H9 (cell line): Measurements from ENCODE around the gene PTPRR. TPM values are rescaled to one million over a fixed set of nuclear protein-coding genes. Genes with fewer than 3 reads are reported as not detected.

Experiments
- DNase-seq: peaks from one replicate; pipeline ENCODE4 v3.0.0-alpha.2; 2017
- H2AFZ ChIP-seq: one replicate; pipeline ENCODE4 v1.6.1; 2013; ENCODE audit warnings: mild to moderate bottlenecking, low read length, control low read depth, moderate library complexity
- H2AK5ac ChIP-seq: 2 replicates; pipeline ENCODE4 v1.6.1; 2013; ENCODE audit warnings: low read length, control low read depth, mixed read lengths; ENCODE audit not compliant: insufficient read length
- H2BK120ac ChIP-seq: one replicate; pipeline ENCODE4 v1.6.1; 2013; ENCODE audit warnings: low read depth, mild to moderate bottlenecking, low read length, control low read depth, inconsistent platforms; ENCODE audit not compliant: poor library complexity, severe bottlenecking
- H2BK12ac ChIP-seq: 2 replicates; pipeline ENCODE4 v1.6.1; 2013; ENCODE audit warnings: low read length, control low read depth, mixed read lengths, low read depth; ENCODE audit not compliant: insufficient read length
- H2BK15ac ChIP-seq: 2 replicates; pipeline ENCODE4 v1.6.1; 2013; ENCODE audit warnings: low read depth, low read length, control low read depth
- H2BK20ac ChIP-seq: one replicate; pipeline ENCODE4 v1.6.1; 2013; ENCODE audit warnings: low read depth, mild to moderate bottlenecking, low read length, control low read depth, inconsistent platforms; ENCODE audit not compliant: poor library complexity, severe bottlenecking
- H2BK5ac ChIP-seq: 2 replicates; pipeline ENCODE4 v1.6.1; 2013; ENCODE audit warnings: low read length, control low read depth, mixed read lengths; ENCODE audit not compliant: insufficient read length
- H3K14ac ChIP-seq: 2 replicates; pipeline ENCODE4 v1.6.1; 2013; ENCODE audit warnings: low read length, control low read depth; ENCODE audit not compliant: insufficient read depth
- H3K18ac ChIP-seq: 2 replicates; pipeline ENCODE4 v1.6.1; 2013; ENCODE audit warnings: low read depth, mild to moderate bottlenecking, mixed read lengths, low read length, control low read depth; ENCODE audit not compliant: insufficient read length
- H3K23ac ChIP-seq: 2 replicates; pipeline ENCODE4 v1.6.1; 2013; ENCODE audit warnings: low read length, control low read depth, mixed read lengths, low read depth; ENCODE audit not compliant: insufficient read length
- H3K23me2 ChIP-seq: 2 replicates; pipeline ENCODE4 v1.6.1; 2013; ENCODE audit warnings: low read depth, mild to moderate bottlenecking, mixed read lengths, low read length, control low read depth; ENCODE audit not compliant: insufficient read length, poor library complexity, severe bottlenecking
- H3K27ac ChIP-seq: 2 replicates; pipeline ENCODE4 v1.5.1; 2013; ENCODE audit warnings: low read length, control low read depth, mixed read lengths, low read depth; ENCODE audit not compliant: insufficient read length
- H3K27me3 ChIP-seq: 2 replicates; pipeline ENCODE4 v1.6.1; 2013; ENCODE audit warnings: low read length, control low read depth, inconsistent platforms; ENCODE audit not compliant: insufficient read depth
- H3K4ac ChIP-seq: 2 replicates; pipeline ENCODE4 v1.6.1; 2013; ENCODE audit warnings: low read depth, mild to moderate bottlenecking, control low read depth, inconsistent platforms, low read length, moderate library complexity
- H3K4me1 ChIP-seq: 2 replicates; pipeline ENCODE4 v1.6.1; 2013; ENCODE audit warnings: low read length, control low read depth, inconsistent platforms; ENCODE audit not compliant: insufficient read depth
- H3K4me2 ChIP-seq: 2 replicates; pipeline ENCODE4 v1.6.1; 2013; ENCODE audit warnings: low read length, control low read depth, mixed read lengths; ENCODE audit not compliant: insufficient read length, insufficient read depth
- H3K56ac ChIP-seq: 2 replicates; pipeline ENCODE4 v1.6.1; 2013; ENCODE audit warnings: low read depth, mild to moderate bottlenecking, mixed read lengths, low read length, control low read depth; ENCODE audit not compliant: insufficient read length
- H3K79me1 ChIP-seq: 2 replicates; pipeline ENCODE4 v1.6.1; 2013; ENCODE audit warnings: low read depth, mild to moderate bottlenecking, moderate library complexity, low read length, control low read depth, inconsistent platforms; ENCODE audit not compliant: insufficient read depth, poor library complexity, severe bottlenecking
- H3K79me2 ChIP-seq: 2 replicates; pipeline ENCODE4 v1.6.1; 2013; ENCODE audit warnings: low read length, control low read depth, inconsistent platforms; ENCODE audit not compliant: insufficient read depth
- H3K9ac ChIP-seq: 2 replicates; pipeline ENCODE4 v1.6.1; 2013; ENCODE audit warnings: low read length, control low read depth, mixed read lengths; ENCODE audit not compliant: insufficient read length; ENCODE audit errors: extremely low read depth
- H3K9me3 ChIP-seq: one replicate; pipeline ENCODE4 v1.6.1; 2013; ENCODE audit warnings: low read depth, low read length, inconsistent platforms; ENCODE audit not compliant: control insufficient read depth
- H3T11ph ChIP-seq: one replicate; pipeline ENCODE4 v1.6.1; 2013; ENCODE audit warnings: mild to moderate bottlenecking, low read length, control low read depth, inconsistent platforms
- H4K20me1 ChIP-seq: one replicate; pipeline ENCODE4 v1.6.1; 2013; ENCODE audit not compliant: control insufficient read depth, insufficient read length, insufficient read depth
- H4K5ac ChIP-seq: 2 replicates; pipeline ENCODE4 v1.6.1; 2013; ENCODE audit warnings: low read depth, mild to moderate bottlenecking, mixed read lengths, low read length, control low read depth; ENCODE audit not compliant: insufficient read length
- H4K8ac ChIP-seq: replicated peaks from 2 replicates; pipeline ENCODE4 v1.6.1; 2013; ENCODE audit warnings: low read length, control low read depth, mixed read lengths, low read depth; ENCODE audit not compliant: insufficient read length
- H4K91ac ChIP-seq: 2 replicates; pipeline ENCODE4 v1.6.1; 2013; ENCODE audit warnings: low read depth, mild to moderate bottlenecking, moderate library complexity, mixed read lengths, low read length, control low read depth; ENCODE audit not compliant: insufficient read length
- H3K27ac Mint-ChIP-seq, 3 experiments: 2 replicates in 2 of 3; 3 replicates in 1 of 3; pipeline ENCODE4 v1.8.0; 2020 to 2021; ENCODE audit warnings: mixed read lengths in 3 of 3, mild to moderate bottlenecking in 1 of 3, moderate library complexity in 1 of 3
- H3K27me3 Mint-ChIP-seq: 2 replicates; pipeline ENCODE4 v1.8.0; 2021; ENCODE audit warnings: low read depth, mild to moderate bottlenecking, moderate library complexity, mixed read lengths
- H3K36me3 Mint-ChIP-seq, 3 experiments: 2 replicates in 2 of 3; 3 replicates in 1 of 3; pipeline ENCODE4 v1.8.0; 2020 to 2021; ENCODE audit warnings: low read depth in 3 of 3, mixed read lengths in 3 of 3; ENCODE audit not compliant: insufficient read depth in 1 of 3
- H3K4me1 Mint-ChIP-seq, 2 experiments: 2 replicates each; pipeline ENCODE4 v1.8.0; 2020; ENCODE audit warnings: mixed read lengths in 2 of 2
- H3K4me3 Mint-ChIP-seq, 2 experiments: 2 replicates in 1 of 2; 3 replicates in 1 of 2; pipeline ENCODE4 v1.8.0; 2020 to 2021; ENCODE audit warnings: mild to moderate bottlenecking in 2 of 2, mixed read lengths in 2 of 2, moderate library complexity in 1 of 2
- H3K9me3 Mint-ChIP-seq, 2 experiments: 2 replicates in 1 of 2; 3 replicates in 1 of 2; pipeline ENCODE4 v1.8.0; 2020; ENCODE audit warnings: mild to moderate bottlenecking in 2 of 2, mixed read lengths in 2 of 2, moderate library complexity in 1 of 2
- WGBS: extraction: QIAGEN DNeasy Blood & Tissue Kit; methylation state at CpG from one replicate; pipeline ENCODE4 v1.1.7; 2013; ENCODE audit warnings: missing lambda C conversion rate, low lambda C conversion rate, mixed read lengths; ENCODE audit not compliant: insufficient read length; ENCODE audit errors: extremely low coverage; 5-methylcytosine and 5-hydroxymethylcytosine counted together
- total RNA-seq: library from RNA; stranded (reverse); gene quantifications from 2 replicates; pipeline ENCODE4 v1.2.1, GENCODE V29; 2021
- TF ChIP-seq, protein P1 (sequence below): fragments of 200-600 bp; sonication (generic); conservative IDR thresholded peaks from 3 replicates; pipeline ENCODE4 v1.8.0; 2021; ENCODE audit warnings: antibody characterized with exemption, mild to moderate bottlenecking

Gene PTPRR
- total RNA-seq, 1 experiment from 2014 or later, result 0.22 TPM

GRCh38 chr12:70772836-70773235 lies 147.7 kb downstream of the PTPRR start:
- no peak overlapping the region for H4K5ac ChIP-seq
- H2BK5ac ChIP-seq, result no peak overlapping the region
- no peak overlapping the region for H2BK12ac ChIP-seq
- no peak overlapping the region for H3K18ac ChIP-seq
- H3K4me1 ChIP-seq, result no peaks in the 10 kb centered on the region
- no peak overlapping the region for H2BK20ac ChIP-seq
- H3K4me2 ChIP-seq, result no peak overlapping the region
- H3K23me2 ChIP-seq, result no peaks in the 10 kb centered on the region
- no CpG with 5 or more reads among the region's 1 CpG for WGBS
- H3K9me3 ChIP-seq, result no peaks in the 10 kb centered on the region
- H3K4ac ChIP-seq, result no peak overlapping the region
- no peaks in the 10 kb centered on the region for H3K27me3 ChIP-seq
- no peaks in the 10 kb centered on the region for H4K20me1 ChIP-seq
- H4K8ac ChIP-seq, result no peak overlapping the region
- H3K9me3 Mint-ChIP-seq, result peaks cover 3% of the 10 kb centered on the region in 2 experiments; a peak in 2 of 5 replicates
- no peak overlapping the region for H3K9ac ChIP-seq
- H3K27ac Mint-ChIP-seq, result no peak overlapping the region
- H3T11ph ChIP-seq, result no peak overlapping the region
- H4K91ac ChIP-seq, result no peak overlapping the region
- no peak overlapping the region for H3K4me3 Mint-ChIP-seq
- H3K36me3 Mint-ChIP-seq, result peaks cover 0 to 4% (median 0%) of the 10 kb centered on the region in 3 experiments; a peak in 1 of 7 replicates
- H3K23ac ChIP-seq, result no peak overlapping the region
- no peaks in the 10 kb centered on the region; the same call in 1 of the 2 replicates for H3K27me3 Mint-ChIP-seq
- DNase-seq, result no peak
- no peak overlapping the region for H2AFZ ChIP-seq
- H3K27ac ChIP-seq, result no peak overlapping the region
- no peaks in the 10 kb centered on the region for H3K79me2 ChIP-seq
- H3K56ac ChIP-seq, result no peak overlapping the region
- H2AK5ac ChIP-seq, result no peak overlapping the region
- no peaks in the 10 kb centered on the region for H3K4me1 Mint-ChIP-seq
- H2BK120ac ChIP-seq, result no peak overlapping the region
- H3K79me1 ChIP-seq, result no peaks in the 10 kb centered on the region
- TF ChIP-seq, protein P1, sequence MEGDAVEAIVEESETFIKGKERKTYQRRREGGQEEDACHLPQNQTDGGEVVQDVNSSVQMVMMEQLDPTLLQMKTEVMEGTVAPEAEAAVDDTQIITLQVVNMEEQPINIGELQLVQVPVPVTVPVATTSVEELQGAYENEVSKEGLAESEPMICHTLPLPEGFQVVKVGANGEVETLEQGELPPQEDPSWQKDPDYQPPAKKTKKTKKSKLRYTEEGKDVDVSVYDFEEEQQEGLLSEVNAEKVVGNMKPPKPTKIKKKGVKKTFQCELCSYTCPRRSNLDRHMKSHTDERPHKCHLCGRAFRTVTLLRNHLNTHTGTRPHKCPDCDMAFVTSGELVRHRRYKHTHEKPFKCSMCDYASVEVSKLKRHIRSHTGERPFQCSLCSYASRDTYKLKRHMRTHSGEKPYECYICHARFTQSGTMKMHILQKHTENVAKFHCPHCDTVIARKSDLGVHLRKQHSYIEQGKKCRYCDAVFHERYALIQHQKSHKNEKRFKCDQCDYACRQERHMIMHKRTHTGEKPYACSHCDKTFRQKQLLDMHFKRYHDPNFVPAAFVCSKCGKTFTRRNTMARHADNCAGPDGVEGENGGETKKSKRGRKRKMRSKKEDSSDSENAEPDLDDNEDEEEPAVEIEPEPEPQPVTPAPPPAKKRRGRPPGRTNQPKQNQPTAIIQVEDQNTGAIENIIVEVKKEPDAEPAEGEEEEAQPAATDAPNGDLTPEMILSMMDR, result no peak
- no peak overlapping the region for H3K14ac ChIP-seq
- no peak overlapping the region for H2BK15ac ChIP-seq
